Suprapubic skin (tissue), 3 donors: Measurements from ENCODE around the gene MSN.

Experiments used
- CTCF ChIP-seq, 2 donors: fragments of 200-600 bp in 1 of 2; fragments of 450-650 bp in 1 of 2; sonication (generic) in 1 of 2; IDR thresholded peaks; one replicate each; pipeline ENCODE4 v1.5.1; 2016 to 2019; ENCODE audit warnings: antibody characterized with exemption in 2 of 2, mild to moderate bottlenecking in 1 of 2, moderate library complexity in 1 of 2
- EP300 ChIP-seq: sonication (generic); formaldehyde crosslinking; IDR thresholded peaks from one replicate; pipeline ENCODE4 v1.6.1; 2017; ENCODE audit warnings: antibody characterized with exemption
- POLR2A ChIP-seq, 2 donors: fragments of 450-650 bp; IDR thresholded peaks; one replicate each; pipeline ENCODE4 v1.6.1; 2017; ENCODE audit warnings: antibody characterized with exemption in 2 of 2, mild to moderate bottlenecking in 2 of 2, moderate library complexity in 2 of 2

- TF ChIP-seq CTCF (IDR thresholded peaks at IDR 0.05), result no peak
- no peak for TF ChIP-seq POLR2A (IDR thresholded peaks at IDR 0.05)
- TF ChIP-seq EP300, result no peak
These were observed 6.4 kb downstream of the MSN start for GRCh38 chrX:65673857-65674203.
